NCI-H748 treated with DMSO at 0.1 percent for 48 hours (cell line): ENCODE measurements around the gene HDAC3.
A peak's percentile ranks its signal among the peaks of the same experiment; 100 is the strongest.
"Not testable (repeated sequence)": the region's sequence is repeated elsewhere in the genome, so short reads cannot be mapped to it uniquely, and the experiment has no call there.

ENCODE experiments used
- DNase-seq: peaks from one replicate; lab custom pipeline; 2025; lab: John Stamatoyannopoulos, UW

The HDAC3 gene

DNA sequence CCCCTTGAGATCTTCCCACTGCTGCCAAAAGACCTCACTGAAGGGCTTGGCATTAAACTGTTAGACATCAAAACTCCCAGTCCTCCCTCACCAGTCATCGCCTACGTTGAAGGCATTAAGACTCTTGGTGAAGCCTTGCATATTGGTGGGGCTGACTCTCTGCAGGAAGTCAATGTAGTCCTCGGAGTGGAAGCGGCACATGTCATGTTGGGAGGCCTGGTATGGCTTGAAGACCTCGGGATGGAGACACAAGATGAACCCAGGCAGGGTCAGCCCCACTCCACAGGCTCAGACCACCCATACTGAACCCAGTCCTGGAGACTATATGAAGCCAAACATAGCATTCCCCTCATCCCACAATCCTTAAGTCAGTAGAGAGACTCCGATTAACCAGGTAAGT, 1.9 kb downstream of the HDAC3 start:
- DNase-seq: no peak

DNA sequence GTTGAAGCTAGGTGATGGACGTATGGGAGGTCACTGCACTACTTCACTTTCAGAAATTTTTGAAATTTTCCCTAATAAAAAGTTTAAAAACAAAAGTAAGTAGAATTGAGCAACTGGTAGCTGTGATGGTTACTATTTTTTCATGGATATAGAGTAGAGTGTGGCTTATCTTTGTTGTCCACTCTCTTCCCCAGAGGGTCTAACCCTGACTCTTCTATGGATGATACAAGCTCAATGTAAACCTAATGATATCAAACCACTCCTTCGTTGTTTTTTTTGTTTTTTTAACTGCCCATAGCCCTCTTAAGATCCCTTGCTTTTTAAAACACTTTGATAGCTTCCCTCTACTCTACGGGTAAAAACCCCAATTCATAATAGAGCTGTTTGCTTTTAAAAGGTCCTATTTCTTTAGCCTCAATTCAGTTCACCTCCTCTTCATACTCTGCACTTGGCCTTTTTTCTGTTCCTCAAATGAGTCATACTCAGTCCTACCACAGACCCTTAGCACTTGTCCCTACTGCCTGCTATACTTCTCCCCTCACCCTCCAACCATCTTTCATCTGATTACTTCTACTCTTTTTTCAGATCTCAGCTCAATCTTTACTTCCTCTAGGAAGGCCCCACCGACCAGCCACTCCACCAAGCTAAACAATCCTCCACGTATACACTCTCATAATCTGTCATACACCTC, 2.6 kb downstream of the HDAC3 start:
- no peak for DNase-seq

DNA sequence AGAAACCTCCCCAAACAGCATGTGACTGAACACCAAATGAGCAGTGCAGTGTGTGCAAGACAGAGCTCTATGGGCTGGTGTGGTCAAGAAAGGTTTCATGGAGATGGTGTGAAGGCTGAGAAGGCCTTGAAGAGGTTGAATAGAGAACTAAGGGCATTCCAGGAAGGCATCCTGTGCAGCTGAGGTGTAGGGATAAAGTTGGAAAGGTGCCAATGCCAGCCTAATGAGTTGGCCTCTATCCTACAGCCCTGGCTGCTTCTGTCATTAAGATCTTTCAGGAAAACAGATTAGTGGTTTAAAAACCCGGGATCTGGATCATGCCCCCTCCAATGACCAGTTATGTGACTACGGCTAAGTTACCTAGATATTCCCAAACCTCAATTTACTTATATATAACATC, 4.0 kb downstream of the HDAC3 start:
- no peak for DNase-seq

DNA sequence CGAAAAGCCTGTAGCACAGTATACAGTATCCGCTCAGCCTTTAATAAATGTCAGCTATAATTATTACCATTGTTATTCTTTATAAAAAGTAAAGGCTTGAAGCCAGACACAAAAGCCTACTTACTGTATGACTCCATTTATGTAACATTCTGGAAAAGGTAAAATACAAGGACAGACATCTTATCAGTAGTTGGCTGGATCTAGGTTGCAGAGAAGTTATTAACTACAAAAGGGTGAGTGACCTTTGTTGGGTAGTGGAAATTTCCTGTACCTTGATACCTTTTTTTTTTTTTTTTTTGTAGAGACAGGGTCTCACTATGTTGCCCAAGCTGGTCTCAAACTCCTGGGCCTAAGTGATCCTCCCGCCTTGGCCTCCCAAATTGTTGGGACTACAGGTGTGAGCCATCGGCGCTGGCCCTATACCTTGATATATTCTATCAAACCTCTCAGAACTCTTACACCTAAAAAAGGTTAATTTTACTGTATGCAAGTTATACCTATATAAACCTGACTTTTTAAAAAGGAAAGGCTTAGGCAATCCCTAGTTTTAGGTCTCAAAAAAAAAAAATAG, 6.0 kb downstream of the HDAC3 start:
- no peak for DNase-seq

- DNase-seq: no peak
These were observed 8.4 kb downstream of the HDAC3 start for GRCh38 chr5:141628175-141628788.

GRCh38 chr5:141623611-141624010, 13.0 kb downstream of the HDAC3 start:
- no peak for DNase-seq

DNA sequence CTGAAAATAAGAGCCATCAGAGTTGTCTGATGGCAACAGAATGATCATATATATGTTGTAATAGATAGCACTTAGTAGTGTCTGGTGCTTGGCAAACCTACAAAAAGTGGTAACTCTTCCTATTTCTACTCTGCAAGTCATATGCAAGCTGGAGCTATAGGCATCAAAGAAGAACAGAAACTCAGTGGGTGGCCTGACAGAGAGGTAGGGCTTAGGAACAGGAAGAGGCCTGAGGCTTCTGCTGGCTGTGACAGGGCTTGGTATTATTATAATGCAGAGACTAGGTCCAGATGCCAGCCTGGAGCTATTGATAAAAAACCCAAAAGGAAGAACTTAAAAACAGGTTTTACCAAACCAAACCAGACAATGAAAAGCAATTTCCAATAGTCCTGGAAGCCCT, 13.5 kb downstream of the HDAC3 start:
- no peak for DNase-seq

DNA sequence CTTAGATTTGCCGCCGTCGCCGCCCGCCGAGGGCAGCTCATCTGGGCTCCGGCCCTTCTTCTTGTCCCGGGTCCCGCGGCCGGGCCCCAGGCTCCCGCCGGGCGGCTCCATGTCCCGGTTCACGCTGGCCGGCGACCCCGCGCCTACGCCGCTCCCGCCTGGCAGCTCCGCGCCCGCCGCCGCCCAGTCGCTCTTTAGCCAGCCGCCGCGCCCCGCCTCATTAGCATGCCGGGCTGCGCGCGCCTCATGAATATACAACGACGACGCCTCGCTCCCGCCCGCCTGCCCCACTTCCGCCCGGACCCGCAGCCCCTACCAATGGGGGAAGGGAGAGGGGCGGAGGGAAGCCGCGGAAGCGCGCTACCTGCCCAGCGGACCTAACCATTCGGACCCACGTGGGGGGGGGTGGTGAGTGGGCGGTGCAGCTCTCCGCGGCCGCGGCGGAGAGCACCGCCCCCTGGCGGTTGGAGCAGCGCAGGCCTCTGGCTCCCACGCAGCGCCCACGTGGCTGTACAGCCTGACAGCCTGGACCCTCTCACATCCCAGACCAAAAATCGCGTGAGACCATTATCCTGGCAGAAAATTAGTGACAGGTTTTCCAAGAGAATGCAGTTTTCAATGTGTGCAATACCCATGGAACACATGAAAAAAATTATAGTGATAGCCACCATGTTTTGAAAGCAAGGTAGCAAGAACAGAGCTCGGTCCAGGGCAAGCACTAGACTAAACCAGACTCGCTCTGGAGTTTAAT, 17.7 kb downstream of the HDAC3 start, which contains the start of gene DIAPH1:
TSS of gene DIAPH1 (minus strand) at position 197 of the 751 bp plus-strand sequence. CDS start at position 111, 86 bp downstream.
- peak; percentile 89 for DNase-seq

GRCh38 chr5:141618030-141618803, 18.4 kb downstream of the HDAC3 start:
- peak; percentile 45 for DNase-seq

GRCh38 chr5:141617682-141618029, 19.0 kb downstream of the HDAC3 start:
- no peak for DNase-seq

DNA sequence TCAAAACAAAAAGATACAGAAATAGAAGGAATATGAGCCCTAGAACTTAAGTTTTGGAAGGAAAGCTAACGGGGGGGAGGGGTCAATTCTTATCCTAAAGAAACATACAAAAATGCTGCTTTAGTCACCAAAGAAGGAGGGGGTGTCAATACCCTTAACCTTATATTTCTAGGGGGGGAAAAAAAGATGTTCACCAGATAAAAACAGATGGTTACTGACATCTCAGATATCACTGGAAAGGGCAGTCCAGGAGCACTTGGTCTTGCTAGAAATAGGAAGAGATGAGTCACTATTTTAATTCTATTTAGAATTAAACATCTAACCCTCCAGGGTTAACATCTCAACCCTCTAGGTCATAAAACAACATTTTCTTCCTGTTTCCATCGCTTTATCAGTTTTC, 19.5 kb downstream of the HDAC3 start:
- no peak for DNase-seq

DNA sequence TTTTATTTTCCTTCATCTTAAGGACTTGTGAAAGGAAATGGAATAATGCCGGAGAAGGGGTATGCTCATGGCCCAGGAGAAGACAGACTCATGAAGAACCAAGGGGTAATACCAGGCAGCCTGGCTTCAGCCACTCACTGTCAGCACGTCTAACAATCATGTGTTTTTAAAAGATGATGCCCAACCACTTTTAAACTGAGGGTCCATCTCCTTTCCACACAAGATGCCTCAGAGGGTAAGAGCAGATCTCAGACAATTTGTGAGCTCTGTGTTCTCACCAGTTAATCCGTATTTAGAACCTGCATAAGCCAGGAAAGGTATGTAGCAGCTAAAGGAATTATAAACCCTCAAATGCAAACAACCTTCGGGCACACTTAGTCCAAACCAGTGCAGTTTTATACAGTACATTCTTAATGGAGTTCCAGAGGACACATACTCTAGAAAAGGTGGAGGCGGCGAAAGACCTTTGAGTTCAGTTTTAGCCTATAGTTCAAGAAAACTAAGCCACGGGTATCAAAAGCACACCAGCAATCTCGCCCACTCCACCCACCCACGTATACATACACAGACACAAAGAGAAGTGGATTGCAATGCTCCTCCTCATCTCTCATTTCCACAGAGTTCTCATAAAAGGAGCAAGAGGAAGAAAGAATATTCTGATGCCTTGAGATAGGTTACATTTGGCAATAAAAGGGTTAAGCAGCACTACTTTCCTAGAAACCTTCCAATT, 20.5 kb downstream of the HDAC3 start:
- no peak for DNase-seq

DNA sequence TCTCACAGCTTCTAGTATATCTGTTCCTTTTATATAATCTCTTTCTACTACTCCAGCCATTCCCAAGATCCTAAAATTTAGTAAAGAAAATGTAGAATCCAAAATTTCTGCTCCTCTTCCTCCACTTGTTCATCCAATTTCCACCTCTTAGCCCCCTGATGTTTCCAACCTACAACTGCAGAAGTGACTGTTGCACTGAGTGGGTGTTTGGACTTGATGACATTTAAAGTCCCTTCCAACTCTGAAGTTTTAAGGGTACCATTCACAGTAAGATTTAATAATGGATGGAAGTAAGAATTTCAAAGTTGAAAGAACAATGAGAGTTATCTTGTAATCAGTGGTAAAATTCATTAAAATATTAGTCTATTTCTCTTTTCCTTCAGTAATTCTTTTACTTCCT, 23.3 kb downstream of the HDAC3 start:
- DNase-seq: no peak

DNA sequence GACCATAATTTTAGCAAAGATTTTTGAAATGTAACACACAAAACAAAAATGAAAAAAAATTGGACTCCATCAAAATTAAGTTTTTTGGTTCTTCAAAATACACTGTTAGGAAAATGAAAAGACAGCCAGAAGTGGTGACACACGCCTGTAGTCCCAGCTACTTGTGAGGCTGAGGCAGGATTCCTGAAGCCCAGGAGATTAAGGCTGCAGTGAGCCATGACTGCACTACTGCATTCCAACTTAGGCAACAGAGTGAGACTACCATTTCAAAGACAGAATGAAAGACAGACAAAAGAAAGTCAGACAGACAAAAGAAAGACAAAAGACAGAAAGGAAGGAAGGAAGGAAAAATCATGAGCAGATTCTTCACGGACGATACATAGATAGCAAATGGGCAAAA, 25.4 kb downstream of the HDAC3 start:
- DNase-seq: no peak

DNA sequence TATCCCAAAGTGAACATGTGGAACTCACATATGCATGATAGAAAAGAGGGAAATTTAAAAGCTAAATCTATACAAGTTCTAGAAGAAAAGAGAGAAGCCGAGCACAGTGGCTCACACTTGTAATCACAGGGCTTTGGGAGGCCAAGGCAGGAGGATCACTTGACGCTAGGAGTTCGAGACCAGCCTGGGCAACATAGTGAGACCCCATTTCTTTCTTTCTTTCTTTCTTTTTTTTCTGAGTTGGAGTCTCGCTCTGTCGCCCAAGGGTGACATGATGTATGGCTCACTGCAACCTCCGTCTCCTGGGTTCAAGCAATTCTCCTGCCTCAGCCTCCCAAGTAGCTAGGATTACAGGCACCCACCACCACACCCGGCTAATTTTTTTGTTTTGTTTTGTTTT, 26.7 kb downstream of the HDAC3 start:
- DNase-seq: not testable (repeated sequence)

- DNase-seq: no peak
These were observed 27.6 kb downstream of the HDAC3 start for GRCh38 chr5:141609044-141609443.

DNA sequence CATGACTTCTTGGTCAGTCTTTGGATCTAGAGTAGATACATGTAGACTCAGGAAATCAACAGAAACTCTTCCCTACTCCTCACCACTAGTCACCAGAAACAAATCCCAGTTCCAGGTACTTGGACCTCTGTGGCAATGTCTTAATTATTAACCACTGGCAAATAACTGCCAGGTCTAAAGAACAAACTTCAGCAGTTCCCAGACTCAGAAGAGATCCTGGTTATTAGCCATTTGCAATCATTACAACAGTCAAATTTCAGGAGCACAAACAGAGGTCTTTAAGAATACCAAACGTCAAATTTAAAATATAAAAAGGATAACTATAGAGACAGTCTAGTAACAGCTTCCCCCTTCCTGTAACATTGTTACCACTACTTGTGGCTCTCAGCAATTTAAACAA, 28.1 kb downstream of the HDAC3 start:
- no peak for DNase-seq

DNA sequence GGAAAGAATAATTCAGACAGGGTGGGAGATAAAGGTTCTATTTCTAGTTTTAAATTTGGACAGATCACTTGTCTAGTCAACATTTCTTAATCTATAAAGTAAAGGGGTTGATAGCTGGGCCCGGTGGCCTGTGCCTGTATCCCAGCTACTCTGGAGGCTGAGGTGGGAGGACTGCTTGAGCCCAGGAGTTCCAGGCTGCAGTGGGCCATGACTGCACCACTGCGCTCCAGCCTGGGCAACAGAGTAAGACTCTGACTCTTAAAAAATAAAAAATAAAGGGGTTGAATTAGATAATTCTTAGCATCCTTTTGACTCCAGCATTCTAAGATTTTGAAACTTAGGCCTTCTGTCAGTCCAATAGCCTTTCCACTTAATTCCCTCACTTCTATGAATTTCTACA, 28.6 kb downstream of the HDAC3 start:
- DNase-seq: no peak

DNA sequence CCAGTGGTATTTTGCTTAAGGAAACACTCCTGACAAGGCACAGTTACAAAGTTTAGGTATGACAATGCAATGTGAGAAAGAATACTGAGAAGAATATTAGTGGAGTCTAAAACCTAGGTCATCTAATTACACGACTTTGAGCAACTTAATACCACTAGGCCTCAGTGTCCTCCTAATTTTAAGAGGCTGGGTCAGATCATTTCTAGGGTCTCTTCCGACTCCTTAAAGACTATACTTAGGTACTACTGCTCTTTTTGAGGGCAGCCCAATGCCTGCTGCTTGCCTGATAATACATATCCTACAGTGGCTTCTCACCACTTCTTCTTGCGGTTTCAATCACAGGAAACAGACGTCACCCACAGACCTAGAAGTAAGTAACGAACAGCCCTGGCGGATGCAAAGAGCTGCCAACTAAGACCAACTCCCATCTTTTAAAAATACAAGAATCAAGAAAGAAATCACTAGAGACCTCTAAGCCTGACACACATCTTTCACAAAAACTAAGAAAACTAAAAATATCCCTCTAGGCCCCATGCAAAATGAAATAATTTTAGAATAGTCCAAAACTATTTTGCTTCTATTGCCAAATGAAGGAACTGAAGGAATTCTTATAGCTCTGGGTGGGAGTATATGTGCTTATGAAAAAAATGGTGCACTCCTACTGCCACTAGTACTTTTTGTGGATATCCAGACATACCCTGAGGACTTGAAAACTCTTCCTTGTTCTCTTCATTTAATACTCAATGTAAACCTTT, 30.9 kb downstream of the HDAC3 start:
- DNase-seq: no peak

DNA sequence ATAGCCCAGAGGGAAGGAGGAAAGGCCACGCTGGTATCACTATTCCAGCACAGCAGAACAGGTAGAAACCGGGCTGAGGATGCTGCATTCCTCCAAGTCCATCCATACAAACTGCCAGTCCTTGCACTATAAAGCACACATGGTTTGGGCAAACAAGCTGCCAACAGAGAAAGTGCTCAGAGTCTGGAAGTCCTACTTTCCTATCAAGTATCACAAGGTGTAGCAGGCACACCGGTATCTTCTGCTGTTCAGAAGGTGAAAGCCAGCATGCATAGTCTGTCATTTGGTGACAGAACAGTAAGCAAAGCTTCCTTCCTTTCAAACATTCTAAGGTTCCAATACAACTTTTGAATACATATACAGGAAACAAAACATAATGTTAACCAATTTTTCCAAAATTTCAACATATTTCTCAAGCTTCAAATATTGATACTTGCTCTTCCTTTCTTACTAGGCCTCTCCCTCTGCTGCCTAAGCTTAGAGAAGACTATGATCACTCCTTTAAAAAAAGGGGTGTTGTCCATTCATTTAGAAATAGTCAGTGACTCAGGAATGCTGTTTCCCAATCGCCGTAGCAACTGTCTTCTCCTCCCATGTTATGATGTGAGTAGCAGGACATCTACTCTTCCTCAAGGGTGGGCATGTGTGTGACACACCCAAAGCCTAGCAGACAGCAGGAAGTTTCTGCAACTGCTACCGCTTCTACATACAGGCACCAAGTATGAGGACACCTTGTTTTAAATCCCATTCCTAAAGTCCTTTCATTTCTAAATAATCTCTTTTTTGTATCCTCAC, 32.5 kb downstream of the HDAC3 start:
- no peak for DNase-seq
